ENCODE data around the gene CACNA1S. TPM values are rescaled to one million over a fixed set of nuclear protein-coding genes. Genes with fewer than 3 reads are reported as not detected.

CACNA1S gene
- total RNA-seq, 1 donor from 2014 or later = not detected

DNA sequence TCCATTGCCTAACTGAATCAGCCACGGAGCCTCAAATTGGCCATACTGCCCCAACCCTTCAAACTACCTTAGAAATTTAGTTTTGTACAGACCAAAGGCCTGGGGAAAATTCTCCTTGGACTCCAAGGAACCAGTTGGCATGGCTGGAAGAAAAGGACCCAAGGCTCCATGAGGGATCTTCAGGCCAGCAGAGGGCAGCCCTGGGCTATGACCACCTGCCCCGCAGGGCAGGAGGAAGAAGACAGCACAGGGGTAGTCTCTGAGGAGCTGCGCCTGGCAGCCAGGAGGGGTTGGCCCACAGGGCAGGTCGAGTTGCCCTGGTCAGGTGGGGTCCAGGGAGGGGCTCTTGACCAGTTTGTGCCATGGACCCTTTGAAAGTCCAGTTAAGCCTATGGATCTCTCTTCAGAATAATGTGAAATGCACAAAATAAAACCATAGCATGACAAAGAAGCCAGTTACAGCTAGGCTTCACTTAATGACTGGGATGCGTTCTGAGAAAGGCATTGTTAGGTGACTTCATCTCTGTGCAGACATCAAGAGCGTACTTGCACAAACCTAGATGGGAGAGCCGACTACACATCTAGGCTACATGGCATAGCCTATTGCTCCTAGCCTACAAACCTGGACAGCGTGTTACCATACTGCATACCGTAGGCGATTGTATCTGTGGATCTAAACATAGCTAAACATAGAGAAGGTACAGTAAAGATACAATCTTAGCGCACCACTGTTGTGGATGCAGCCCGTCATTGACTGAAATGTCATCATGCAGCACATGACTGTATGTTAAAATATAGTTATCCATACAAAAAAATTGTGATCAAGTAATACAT, 26.1 kb downstream of the CACNA1S start:
- Histone ChIP-seq H3K4me3 (no peak overlapping the region), H3K36me3 (no peaks in the 10 kb centered on the region), H3K27ac (replicated peaks) (no peak overlapping the region), H3K4me1 (no peaks in the 10 kb centered on the region), H3K9me3 (replicated peaks) (no peaks in the 10 kb centered on the region), H3K27me3 (ENCODE audit: low read depth) (peaks cover 37% of the 10 kb centered on the region)
- intact Hi-C loops (cut with micrococcal nuclease) = no loop called here
- TF ChIP-seq, protein P1, sequence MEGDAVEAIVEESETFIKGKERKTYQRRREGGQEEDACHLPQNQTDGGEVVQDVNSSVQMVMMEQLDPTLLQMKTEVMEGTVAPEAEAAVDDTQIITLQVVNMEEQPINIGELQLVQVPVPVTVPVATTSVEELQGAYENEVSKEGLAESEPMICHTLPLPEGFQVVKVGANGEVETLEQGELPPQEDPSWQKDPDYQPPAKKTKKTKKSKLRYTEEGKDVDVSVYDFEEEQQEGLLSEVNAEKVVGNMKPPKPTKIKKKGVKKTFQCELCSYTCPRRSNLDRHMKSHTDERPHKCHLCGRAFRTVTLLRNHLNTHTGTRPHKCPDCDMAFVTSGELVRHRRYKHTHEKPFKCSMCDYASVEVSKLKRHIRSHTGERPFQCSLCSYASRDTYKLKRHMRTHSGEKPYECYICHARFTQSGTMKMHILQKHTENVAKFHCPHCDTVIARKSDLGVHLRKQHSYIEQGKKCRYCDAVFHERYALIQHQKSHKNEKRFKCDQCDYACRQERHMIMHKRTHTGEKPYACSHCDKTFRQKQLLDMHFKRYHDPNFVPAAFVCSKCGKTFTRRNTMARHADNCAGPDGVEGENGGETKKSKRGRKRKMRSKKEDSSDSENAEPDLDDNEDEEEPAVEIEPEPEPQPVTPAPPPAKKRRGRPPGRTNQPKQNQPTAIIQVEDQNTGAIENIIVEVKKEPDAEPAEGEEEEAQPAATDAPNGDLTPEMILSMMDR (IDR thresholded peaks at IDR 0.05; ENCODE audit: borderline replicate concordance) = peak; percentile 67
- peak; percentile 34 for DNase-seq

DNA sequence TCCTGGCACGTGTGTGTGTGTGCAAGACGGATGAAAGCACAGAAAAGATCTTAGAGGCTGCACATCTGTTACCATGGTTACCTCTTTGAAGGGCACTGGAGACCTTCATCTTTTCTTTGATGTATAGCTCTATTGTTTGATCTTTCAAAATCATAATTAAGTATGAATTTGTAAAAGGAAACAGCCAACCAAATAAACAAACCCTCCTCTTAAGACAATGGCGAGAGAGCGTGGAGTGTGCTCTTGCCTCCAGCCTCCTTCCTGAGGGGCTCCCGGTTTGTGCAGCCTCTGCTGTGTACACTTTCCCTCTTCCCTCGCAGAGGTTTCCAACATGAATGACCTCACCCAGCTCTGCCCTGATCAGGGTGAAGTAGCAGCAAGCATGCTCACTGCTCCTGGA, 27.9 kb downstream of the CACNA1S start:
- Histone ChIP-seq H3K4me3 (no peak overlapping the region), H3K9me3 (replicated peaks) (no peaks in the 10 kb centered on the region), H3K4me1 (no peaks in the 10 kb centered on the region), H3K36me3 (no peaks in the 10 kb centered on the region), H3K27me3 (ENCODE audit: low read depth) (peaks cover 36% of the 10 kb centered on the region), H3K27ac (replicated peaks) (no peak overlapping the region)
- intact Hi-C loops (cut with micrococcal nuclease) = no loop called here
- no peak for DNase-seq
- TF ChIP-seq, protein P1 (IDR thresholded peaks at IDR 0.05; ENCODE audit: borderline replicate concordance) = no peak

DNA sequence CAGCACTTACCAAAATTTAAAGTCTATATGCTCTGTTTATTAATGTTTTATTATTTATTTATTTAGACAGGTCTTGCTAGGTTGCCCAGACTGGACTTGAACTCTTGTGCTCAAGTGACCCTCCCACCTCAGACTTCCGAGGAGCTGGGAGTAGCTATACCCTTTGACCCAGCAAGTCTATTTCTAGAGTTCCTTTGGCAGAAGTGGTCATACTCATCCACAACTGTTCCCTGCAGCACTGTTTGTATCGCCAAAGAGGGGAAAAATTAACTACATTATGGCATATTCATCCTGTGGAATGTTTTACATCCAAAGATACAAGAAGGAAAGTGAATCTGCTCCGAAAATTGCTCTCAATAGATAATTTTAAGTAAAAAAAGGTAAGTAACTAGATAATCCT, 28.5 kb downstream of the CACNA1S start:
- intact Hi-C loops (cut with micrococcal nuclease) = no loop called here
- DNase-seq = no peak
- TF ChIP-seq, protein P1 (IDR thresholded peaks at IDR 0.05; ENCODE audit: borderline replicate concordance) = no peak
- H3K27me3 ChIP-seq (ENCODE audit: low read depth) = peaks cover 30% of the 10 kb centered on the region
- no peaks in the 10 kb centered on the region for H3K9me3 ChIP-seq (replicated peaks)
- H3K4me3 ChIP-seq = no peak overlapping the region
- no peak overlapping the region for H3K27ac ChIP-seq (replicated peaks)
- no peaks in the 10 kb centered on the region for H3K4me1 ChIP-seq
- H3K36me3 ChIP-seq = no peaks in the 10 kb centered on the region

DNA sequence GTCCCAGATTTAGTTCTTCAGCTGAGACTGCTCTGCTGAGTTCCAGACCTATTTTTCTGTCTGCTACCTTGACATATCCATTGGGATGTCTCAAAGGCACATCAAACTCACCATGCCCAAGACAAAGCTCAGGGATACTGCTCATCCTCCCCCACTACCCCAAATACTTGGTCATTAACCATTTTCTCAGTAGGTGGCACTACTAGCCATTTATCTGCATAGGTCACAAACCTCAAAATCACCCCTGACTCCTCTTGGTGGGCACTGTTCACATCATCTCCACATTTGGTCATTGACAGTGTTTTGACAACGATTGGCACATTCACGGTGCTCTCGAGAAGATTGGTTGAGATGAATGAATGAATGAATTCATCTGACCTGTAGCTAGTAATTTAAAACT, 32.1 kb downstream of the CACNA1S start:
- intact Hi-C loops (cut with micrococcal nuclease) = no loop called here
- DNase-seq = no peak
- no peak overlapping the region for H3K4me3 ChIP-seq
- H3K36me3 ChIP-seq = no peaks in the 10 kb centered on the region
- no peaks in the 10 kb centered on the region for H3K9me3 ChIP-seq (replicated peaks)
- TF ChIP-seq, protein P1 (IDR thresholded peaks at IDR 0.05; ENCODE audit: borderline replicate concordance) = no peak
- no peaks in the 10 kb centered on the region for H3K4me1 ChIP-seq
- H3K27ac ChIP-seq (replicated peaks) = no peak overlapping the region
- H3K27me3 ChIP-seq (ENCODE audit: low read depth) = peaks cover 16% of the 10 kb centered on the region

DNA sequence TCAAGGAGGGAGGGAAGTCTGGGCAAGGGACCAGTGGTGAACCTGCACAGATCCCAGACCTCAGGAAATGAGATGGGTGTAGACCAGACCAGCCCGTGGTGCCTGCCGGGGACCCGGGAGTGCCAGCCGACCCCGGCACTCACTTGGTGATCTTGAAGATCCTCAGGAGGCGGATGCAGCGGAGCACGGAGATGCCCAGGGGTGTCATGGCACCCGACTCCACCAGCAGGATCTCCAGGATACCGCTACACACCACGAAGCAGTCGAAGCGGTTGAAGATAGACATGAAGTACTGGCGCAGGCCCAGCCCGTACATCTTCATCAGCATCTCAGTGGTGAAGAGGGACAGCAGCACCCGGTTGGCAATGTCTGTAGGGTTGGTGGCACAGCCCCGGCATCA, 34.5 kb downstream of the CACNA1S start:
- Histone ChIP-seq H3K4me3 (no peak overlapping the region), H3K9me3 (replicated peaks) (no peaks in the 10 kb centered on the region), H3K36me3 (no peaks in the 10 kb centered on the region), H3K27ac (replicated peaks) (no peak overlapping the region), H3K4me1 (no peaks in the 10 kb centered on the region), H3K27me3 (ENCODE audit: low read depth) (peaks cover 12% of the 10 kb centered on the region)
- no peak for DNase-seq
- intact Hi-C loops (cut with micrococcal nuclease) = no loop called here
- TF ChIP-seq, protein P1 (IDR thresholded peaks at IDR 0.05; ENCODE audit: borderline replicate concordance) = no peak
